ENCODE data around the gene KCNG2. TPM values are rescaled to one million over a fixed set of nuclear protein-coding genes. Genes with fewer than 3 reads are reported as not detected.

KCNG2 gene
- total and polyA plus RNA-seq, 2 of the 8 experiments (the other 6 are each of a cell fraction or from before 2014, with no cell fraction given): 0.19 to 0.74 TPM

GRCh38 chr18:79796531-79797405, 970 bp upstream of the KCNG2 start:
- Histone ChIP-seq H3K14ac (ENCODE audit: insufficient read length) (no peak overlapping the region), H4K8ac (ENCODE audit: extremely low read depth, insufficient read depth, low read length) (no peak overlapping the region), H2BK12ac (ENCODE audit: low read depth, low read length) (0 out of 2 replicates have a peak overlapping the region, but pooled peaks have one; percentile 60), H3K4me1 (replicated peaks in 1 of 4; ENCODE audit: control insufficient read depth in 3 of 4, insufficient read depth in 4 of 4, low read length in 3 of 4) (peaks cover 0 to 12% (median 5%) of the 10 kb centered on the region in 4 experiments; a peak in 5 of 7 replicates), H3K79me2 (ENCODE audit: control insufficient read depth in 1 of 2, insufficient read depth in 2 of 2, low read length in 2 of 2) (no peaks in the 10 kb centered on the region), H3K27ac (ENCODE audit: low read depth, low read length) (no peak overlapping the region), H3K23ac (ENCODE audit: insufficient read length) (no peak overlapping the region), H3K4me3 (ENCODE audit: extremely low read depth in 1 of 4, insufficient read depth in 2 of 4, low read depth in 3 of 4, low read length in 4 of 4) (peak overlapping the region in 1 of 4 experiments; percentile 76; a peak in 2 of 8 replicates), H2AFZ (ENCODE audit: low read length) (no peak overlapping the region), H3K23me2 (ENCODE audit: low read depth, low read length) (peaks cover 8% of the 10 kb centered on the region; the same call in 1 of the 2 replicates), H3K4me2 (ENCODE audit: insufficient read depth in 1 of 2, low read depth in 2 of 2, low read length in 2 of 2) (peak overlapping the region in 1 of 2 experiments; percentile 75; a peak in 1 of 4 replicates), H3K4ac (replicated peaks; ENCODE audit: insufficient read length, low read depth, low read length) (peak overlapping the region; percentile 67), H4K20me1 (replicated peaks in 1 of 2; ENCODE audit: control insufficient read depth in 1 of 2, insufficient read depth in 2 of 2, low read length in 2 of 2) (peaks cover 1 to 6% of the 10 kb centered on the region in 2 experiments), H4K5ac (ENCODE audit: insufficient read length, low read depth, low read length) (no peak overlapping the region), H3K56ac (replicated peaks; ENCODE audit: insufficient read length, low read depth, low read length) (no peak overlapping the region), H2AK5ac (ENCODE audit: low read depth, low read length) (peak overlapping the region; percentile 96; the same call in 1 of the 2 replicates), H3K9ac (replicated peaks in 1 of 4; ENCODE audit: extremely low read depth in 1 of 4, low read depth in 3 of 4, low read length in 3 of 4) (no peak overlapping the region; a peak in 1 of 7 replicates), H3K18ac (ENCODE audit: extremely low read depth, low read length) (no peak overlapping the region), H3K9me3 (ENCODE audit: insufficient read depth in 2 of 2, low read depth in 1 of 2, low read length in 1 of 2) (no peaks in the 10 kb centered on the region), H2BK15ac (ENCODE audit: low read length) (0 out of 2 replicates have a peak overlapping the region, but pooled peaks have one; percentile 46), H2BK120ac (replicated peaks; ENCODE audit: low read depth, low read length) (no peak overlapping the region), H2BK20ac (ENCODE audit: low read length) (no peak overlapping the region), H3K36me3 (ENCODE audit: control insufficient read depth in 2 of 4, insufficient read depth in 4 of 4, low read length in 3 of 4) (no peaks in the 10 kb centered on the region), H3K27me3 (replicated peaks in 1 of 4; ENCODE audit: control insufficient read depth in 3 of 4, extremely low read depth in 1 of 4, insufficient read depth in 3 of 4, low read length in 3 of 4) (peaks cover 22 to 45% (median 41%) of the 10 kb centered on the region in 4 experiments), H3K79me1 (ENCODE audit: low read depth, low read length) (no peaks in the 10 kb centered on the region), H4K91ac (replicated peaks; ENCODE audit: insufficient read length, low read length) (no peak overlapping the region), H2BK5ac (ENCODE audit: low read depth, low read length) (no peak overlapping the region)
- 83% methylated on average over 21 of the region's 21 CpGs; no CpG with 5 or more reads in 1 of the 2 experiments for WGBS, 2 experiments (ENCODE audit: extremely low coverage in 1 of 2, insufficient coverage in 1 of 2, insufficient read length in 1 of 2, insufficient replicate concordance in 2 of 2, low coverage in 1 of 2, low lambda C conversion rate in 2 of 2, missing lambda C conversion rate in 1 of 2)
- DNase-seq (ENCODE audit: low read depth in 1 of 2, low spot score in 2 of 2) (no peak), FAIRE-seq (no peak)
- ChIA-PET CTCF (ENCODE audit: partially characterized antibody) (interaction anchor here (1.1 to 1.9 kb wide), 3 partner anchors 24 to 163 kb away, joined by 4 to 5 read pairs (median 4); no protein-coding TSS in a partner anchor), POLR2A (ENCODE audit: partially characterized antibody) (no interaction called here)
- TF ChIP-seq SRF (IDR thresholded peaks at IDR 0.05; ENCODE audit: low read depth, low read length) (no peak), SUZ12 (IDR thresholded peaks at IDR 0.05; ENCODE audit: low read length) (0 out of 2 replicates have a peak, but pooled peaks have one; percentile 10)

All from H1 (cell line).